CD4-positive, alpha-beta T cell (primary cell): ENCODE data around the gene ANXA2. TPM values are rescaled to one million over a fixed set of nuclear protein-coding genes. Genes with fewer than 3 reads are reported as not detected.
A peak's percentile ranks its signal among the peaks of the same experiment; 100 is the strongest.
"Not testable (repeated sequence)": the region's sequence is repeated elsewhere in the genome, so short reads cannot be mapped to it uniquely, and the experiment has no call there.

Experiments
- ATAC-seq: fragments of 200-7000 bp; cut with Tn5 transposase; one replicate; pipeline ENCODE4 v1.10.0; 2022; ENCODE audit warnings: mild to moderate bottlenecking; ENCODE audit not compliant: poor library complexity
- CTCF ChIA-PET: fragments of 350-600 bp; sonication (Branson Sonifier 250); formaldehyde crosslinking; loops from one replicate; lab custom pipeline; 2021; ENCODE audit warnings: antibody characterized with exemption, inconsistent platforms; lab: Charles Lee
- POLR2A ChIA-PET: fragments of 350-600 bp; sonication (Branson Sonifier 250); formaldehyde crosslinking; loops from one replicate; lab custom pipeline; 2021; ENCODE audit warnings: antibody characterized with exemption, inconsistent platforms; lab: Charles Lee
- DNase-seq, 14 experiments: peaks; one replicate each; pipeline ENCODE4 v3.0.0-alpha.2; 2013 to 2020; ENCODE audit warnings: mixed read lengths in 2 of 14
- H3K27ac ChIP-seq, 2 donors: one replicate each; pipeline versions ENCODE4 v1.5.1 to v1.7.0; 2013; ENCODE audit warnings: low read length in 2 of 2, low read depth in 1 of 2, mild to moderate bottlenecking in 1 of 2
- H3K27me3 ChIP-seq, 2 experiments: 1 replicate in 1 of 2; 2 replicates in 1 of 2; pipeline versions ENCODE4 v1.6.1 to v1.7.0; 2013; ENCODE audit warnings: low read length in 2 of 2, control low read depth in 1 of 2, mild to moderate bottlenecking in 1 of 2, moderate library complexity in 1 of 2; ENCODE audit not compliant: insufficient read depth in 2 of 2, control insufficient read depth in 1 of 2
- H3K36me3 ChIP-seq: one replicate; pipeline ENCODE4 v1.6.1; 2013; ENCODE audit warnings: low read length, control low read depth; ENCODE audit not compliant: insufficient read depth
- H3K4me1 ChIP-seq: one replicate; pipeline ENCODE4 v1.6.1; 2013; ENCODE audit warnings: low read length, control low read depth; ENCODE audit not compliant: insufficient read depth
- H3K4me3 ChIP-seq: one replicate; pipeline ENCODE4 v1.5.1; 2013; ENCODE audit warnings: mild to moderate bottlenecking, low read length, moderate library complexity
- H3K9me3 ChIP-seq, 2 experiments: 1 replicate in 1 of 2; 2 replicates in 1 of 2; pipeline versions ENCODE4 v1.6.1 to v1.7.0; 2013; ENCODE audit warnings: low read length in 2 of 2, mild to moderate bottlenecking in 2 of 2, control low read depth in 1 of 2, moderate library complexity in 1 of 2; ENCODE audit not compliant: control insufficient read depth in 1 of 2, insufficient read depth in 1 of 2
- H3K27ac Mint-ChIP-seq: one replicate; pipeline ENCODE4 v1.8.0; 2020; ENCODE audit warnings: mixed read lengths
- H3K27me3 Mint-ChIP-seq: one replicate; pipeline ENCODE4 v1.8.0; 2021; ENCODE audit warnings: mixed read lengths
- H3K36me3 Mint-ChIP-seq: one replicate; pipeline ENCODE4 v1.8.0; 2021; ENCODE audit warnings: low read depth, mixed read lengths
- H3K4me1 Mint-ChIP-seq: one replicate; pipeline ENCODE4 v1.8.0; 2021; ENCODE audit warnings: low read depth, mixed read lengths
- H3K4me3 Mint-ChIP-seq: one replicate; pipeline ENCODE4 v1.8.0; 2020; ENCODE audit warnings: mild to moderate bottlenecking, mixed read lengths
- H3K9me3 Mint-ChIP-seq: one replicate; pipeline ENCODE4 v1.8.0; 2020; ENCODE audit warnings: mixed read lengths
- intact Hi-C, 2 experiments: fragments of 100-400 bp; cut with DNase I in 1 of 2; cut with micrococcal nuclease in 1 of 2; formaldehyde crosslinking; loops; one replicate each; pipeline versions ENCODE4 v1.15.1 to v1.9.0; 2023 to 2025; cut with DNase I, micrococcal nuclease
- total RNA-seq, 174 experiments: library from RNA in 2 of 174; stranded (reverse) in 2 of 174; gene quantifications; one replicate each; pipeline ENCODE4 v1.2.3 and lab custom pipeline; 2021 to 2026
- TF ChIP-seq, protein P1 (sequence below): fragments of 200-600 bp; IDR thresholded peaks from one replicate; pipeline ENCODE4 v1.8.0; 2022; ENCODE audit warnings: antibody characterized with exemption, mild to moderate bottlenecking

Gene ANXA2
- total RNA-seq, 2 experiments from 2014 or later = 70.8 to 74.5 TPM

DNA sequence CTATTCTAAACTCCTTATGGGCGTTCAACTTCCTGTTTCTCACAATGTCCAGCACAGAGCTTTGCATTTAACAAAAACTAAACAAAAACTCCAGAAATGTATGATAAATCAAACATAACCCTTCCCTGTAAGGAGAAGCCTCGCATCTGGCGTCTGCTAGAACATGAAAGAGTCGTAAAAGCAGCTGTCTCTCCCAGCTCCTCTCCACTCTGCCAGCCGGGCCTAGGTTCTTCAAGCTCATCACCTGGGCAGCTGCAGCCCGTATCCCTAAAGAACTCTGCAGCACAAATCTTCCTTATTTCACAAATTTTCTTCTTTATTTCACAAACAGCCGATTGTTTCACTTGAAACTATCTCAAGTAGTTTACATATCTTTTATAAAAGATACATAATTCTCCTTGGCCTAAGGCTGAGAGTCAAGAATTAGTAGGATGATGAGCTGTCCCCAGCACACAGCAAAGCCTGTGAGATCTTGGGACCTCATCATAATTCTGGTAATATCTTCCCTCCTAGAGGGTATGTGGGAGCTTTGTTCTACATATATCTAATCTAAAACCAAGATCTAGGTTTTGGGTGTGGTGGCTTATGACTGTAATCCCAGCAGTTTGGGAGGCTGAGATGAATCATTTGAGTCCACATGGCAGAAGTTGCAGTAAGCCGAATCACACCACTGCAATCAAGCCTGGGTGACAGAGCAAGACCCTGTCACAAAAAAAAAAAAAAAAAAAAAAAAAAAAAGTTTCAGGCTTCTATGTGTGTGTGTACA, 35.3 kb downstream of the ANXA2 start:
- Mint-ChIP-seq H3K36me3 (peaks cover 54% of the 10 kb centered on the region), H3K4me1 (peaks cover 19% of the 10 kb centered on the region), H3K27me3 (no peaks in the 10 kb centered on the region), H3K4me3 (no peak overlapping the region), H3K9me3 (no peaks in the 10 kb centered on the region), H3K27ac (peak overlapping the region; percentile 62)
- Histone ChIP-seq H3K4me1 (peaks cover 15% of the 10 kb centered on the region), H3K27ac (no peak overlapping the region), H3K9me3 (no peaks in the 10 kb centered on the region), H3K4me3 (no peak overlapping the region), H3K27me3 (no peaks in the 10 kb centered on the region), H3K36me3 (peaks cover 35% of the 10 kb centered on the region)
- POLR2A ChIA-PET = interaction anchor here (1.3 kb wide), 1 partner anchor 34 kb away, joined by 4 read pairs; no protein-coding TSS in a partner anchor
- DNase-seq = peak in 5 of 14 experiments; percentile 6 to 50 (median 25)
- peak; percentile 75 for ATAC-seq
- TF ChIP-seq, protein P1, sequence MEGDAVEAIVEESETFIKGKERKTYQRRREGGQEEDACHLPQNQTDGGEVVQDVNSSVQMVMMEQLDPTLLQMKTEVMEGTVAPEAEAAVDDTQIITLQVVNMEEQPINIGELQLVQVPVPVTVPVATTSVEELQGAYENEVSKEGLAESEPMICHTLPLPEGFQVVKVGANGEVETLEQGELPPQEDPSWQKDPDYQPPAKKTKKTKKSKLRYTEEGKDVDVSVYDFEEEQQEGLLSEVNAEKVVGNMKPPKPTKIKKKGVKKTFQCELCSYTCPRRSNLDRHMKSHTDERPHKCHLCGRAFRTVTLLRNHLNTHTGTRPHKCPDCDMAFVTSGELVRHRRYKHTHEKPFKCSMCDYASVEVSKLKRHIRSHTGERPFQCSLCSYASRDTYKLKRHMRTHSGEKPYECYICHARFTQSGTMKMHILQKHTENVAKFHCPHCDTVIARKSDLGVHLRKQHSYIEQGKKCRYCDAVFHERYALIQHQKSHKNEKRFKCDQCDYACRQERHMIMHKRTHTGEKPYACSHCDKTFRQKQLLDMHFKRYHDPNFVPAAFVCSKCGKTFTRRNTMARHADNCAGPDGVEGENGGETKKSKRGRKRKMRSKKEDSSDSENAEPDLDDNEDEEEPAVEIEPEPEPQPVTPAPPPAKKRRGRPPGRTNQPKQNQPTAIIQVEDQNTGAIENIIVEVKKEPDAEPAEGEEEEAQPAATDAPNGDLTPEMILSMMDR = no peak
- intact Hi-C loops = loop anchor here in 1 of 2 experiments (5.0 kb wide), 3 partner anchors 150 to 555 kb away; no protein-coding TSS in a partner anchor
- CTCF ChIA-PET = interaction anchor here (1.2 to 1.9 kb wide), 3 partner anchors 14 to 611 kb away, joined by 3 to 5 read pairs (median 4); no protein-coding TSS in a partner anchor

DNA sequence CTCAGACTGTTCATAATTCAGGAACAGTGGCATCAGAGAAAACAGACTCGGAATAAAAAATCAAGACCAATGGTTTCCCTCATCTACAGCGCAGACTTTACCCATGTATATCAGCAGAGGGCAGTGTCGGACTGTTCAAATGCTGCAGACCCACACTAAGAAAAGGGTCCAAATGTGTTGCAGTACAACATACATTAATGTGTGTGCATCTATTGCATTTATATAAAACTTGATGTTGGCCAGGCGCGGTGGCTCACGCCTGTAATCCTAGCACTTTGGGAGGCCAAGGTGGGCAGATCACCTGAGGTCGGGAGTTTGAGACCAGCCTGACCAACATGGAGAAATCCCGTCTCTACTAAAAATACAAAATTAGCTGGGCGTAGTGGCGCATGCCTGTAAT, 38.0 kb downstream of the ANXA2 start:
- peak; percentile 6 to 80 (median 24) for DNase-seq
- H3K9me3 ChIP-seq, H3K27me3 Mint-ChIP-seq, H3K4me3 ChIP-seq, H3K4me3 Mint-ChIP-seq, H3K27ac Mint-ChIP-seq, H3K27me3 ChIP-seq, H3K27ac ChIP-seq, POLR2A ChIA-PET, H3K9me3 Mint-ChIP-seq: not testable (repeated sequence)
- TF ChIP-seq, protein P1 = peak; percentile 76
- H3K4me1 Mint-ChIP-seq = peaks cover 19% of the 10 kb centered on the region
- CTCF ChIA-PET = interaction anchor here (0.5 to 1.7 kb wide), 8 partner anchors 13 to 672 kb away, joined by 3 to 5 read pairs (median 3); no protein-coding TSS in a partner anchor
- peaks cover 58% of the 10 kb centered on the region for H3K36me3 ChIP-seq
- intact Hi-C loops = loop anchor here (1.0 to 10.0 kb wide), 8 partner anchors 85 to 1475 kb away; no protein-coding TSS in a partner anchor
- peaks cover 77% of the 10 kb centered on the region for H3K36me3 Mint-ChIP-seq
- H3K4me1 ChIP-seq = peaks cover 15% of the 10 kb centered on the region
- ATAC-seq = peak; percentile 77

DNA sequence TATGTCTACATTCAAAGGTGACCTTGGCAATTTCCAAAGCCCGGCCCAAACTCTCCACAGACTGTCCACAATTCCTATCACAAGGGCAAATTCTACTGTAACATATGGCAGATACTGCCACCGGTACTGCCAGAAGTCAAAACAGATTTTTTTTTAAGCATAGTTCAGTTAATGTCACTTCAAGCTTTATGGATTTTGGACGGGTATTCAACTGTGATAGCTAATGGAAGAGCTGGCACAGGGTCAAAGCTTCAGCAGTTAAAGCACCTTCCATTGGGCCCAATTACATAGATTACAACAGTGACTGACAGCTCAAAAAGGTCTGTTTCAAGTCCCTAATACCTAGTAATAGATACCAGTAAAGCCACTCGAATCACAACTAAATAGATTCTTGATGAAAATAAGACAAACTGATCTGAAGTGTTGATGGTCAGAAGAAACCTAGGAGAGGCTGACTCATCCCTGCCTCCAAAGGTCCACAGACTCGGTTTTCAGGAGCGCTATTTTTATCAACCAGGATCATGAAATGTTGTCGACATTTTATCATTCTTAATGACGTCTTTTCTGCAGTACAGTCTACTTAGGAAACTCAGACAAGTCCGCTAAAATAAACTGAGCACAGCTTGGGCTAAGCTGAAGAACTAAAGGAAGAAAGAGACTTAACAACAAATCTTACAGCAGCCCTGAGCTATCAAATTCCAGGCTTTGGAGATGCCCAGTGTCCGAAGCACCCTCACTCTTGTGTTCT, 38.7 kb downstream of the ANXA2 start:
- H3K36me3 Mint-ChIP-seq = peaks cover 74% of the 10 kb centered on the region
- CTCF ChIA-PET = interaction anchor here (0.5 to 1.7 kb wide), 9 partner anchors 82 to 1475 kb away, joined by 3 to 5 read pairs (median 3); no protein-coding TSS in a partner anchor
- no peak for ATAC-seq
- H3K9me3 Mint-ChIP-seq = no peaks in the 10 kb centered on the region
- peaks cover 62% of the 10 kb centered on the region for H3K36me3 ChIP-seq
- no peaks in the 10 kb centered on the region for H3K27me3 Mint-ChIP-seq
- H3K4me3 ChIP-seq = no peak overlapping the region
- no peaks in the 10 kb centered on the region for H3K27me3 ChIP-seq
- no peak overlapping the region for H3K4me3 Mint-ChIP-seq
- H3K9me3 ChIP-seq = no peaks in the 10 kb centered on the region
- H3K27ac ChIP-seq = no peak overlapping the region
- H3K27ac Mint-ChIP-seq = no peak overlapping the region
- TF ChIP-seq, protein P1 = no peak
- POLR2A ChIA-PET = interaction anchor here (0.9 kb wide), 1 partner anchor 558 kb away, joined by 3 read pairs; no protein-coding TSS in a partner anchor
- H3K4me1 ChIP-seq = peaks cover 15% of the 10 kb centered on the region
- DNase-seq = no peak
- intact Hi-C loops = loop anchor here (1.0 to 10.0 kb wide), 5 partner anchors 85 to 1476 kb away; no protein-coding TSS in a partner anchor
- peaks cover 18% of the 10 kb centered on the region for H3K4me1 Mint-ChIP-seq
